ENCODE results near the gene STYK1.
"Not testable (repeated sequence)": the region's sequence is repeated elsewhere in the genome, so short reads cannot be mapped to it uniquely, and the experiment has no call there.

The STYK1 gene

GRCh38 chr12:10688042-10688441 is 14.2 kb upstream of the STYK1 start:
- H3K9me3 ChIP-seq (ENCODE audit: low read length), result no peaks in the 10 kb centered on the region
- H3K36me3 ChIP-seq (ENCODE audit: insufficient read depth, low read length), result no peaks in the 10 kb centered on the region
- H3K27ac ChIP-seq (ENCODE audit: low read depth, low read length), result no peak overlapping the region
- H3K4me3 ChIP-seq (ENCODE audit: low read depth in 1 of 2, low read length in 2 of 2), result no peak overlapping the region
- H3K4me1 ChIP-seq (ENCODE audit: insufficient read depth, low read length), result no peaks in the 10 kb centered on the region
- H3K9ac ChIP-seq (ENCODE audit: low read length), result no peak overlapping the region
- H3K27me3 ChIP-seq (ENCODE audit: control insufficient read depth in 1 of 2, insufficient read depth in 2 of 2, low read length in 2 of 2), result no peaks in the 10 kb centered on the region

DNA sequence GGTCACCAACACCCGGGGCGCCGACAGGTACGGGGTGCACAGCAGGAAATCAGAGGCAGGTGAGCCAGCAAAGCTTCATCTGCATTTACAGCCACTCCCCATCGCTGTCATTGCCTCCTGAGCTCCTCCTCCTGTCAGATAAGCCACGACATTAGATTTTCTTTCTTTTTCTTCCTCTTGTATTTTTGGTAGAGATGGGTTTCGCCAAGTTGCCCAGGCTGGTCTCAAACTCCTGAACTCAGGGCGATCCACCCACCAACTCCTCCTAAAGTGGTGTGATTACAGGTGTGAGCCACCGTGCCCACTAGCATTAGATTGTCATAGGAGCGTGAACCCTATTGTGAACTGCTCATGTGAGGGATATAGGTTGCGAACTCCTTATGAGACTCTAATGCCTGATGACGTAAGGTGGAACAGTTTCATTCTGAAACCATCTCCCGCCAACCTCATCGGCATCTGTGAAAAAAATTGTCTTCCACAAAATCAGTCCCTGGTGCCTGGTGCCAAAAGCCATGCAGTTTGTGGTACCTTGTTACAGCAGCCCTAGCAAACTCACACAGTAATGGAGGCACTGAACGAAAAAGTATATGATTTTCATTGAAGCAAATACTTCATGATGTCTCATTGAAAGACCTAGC is 1.5 kb downstream of the STYK1 start:
- no peak overlapping the region for H3K27ac ChIP-seq (ENCODE audit: low read depth, low read length)
- no peaks in the 10 kb centered on the region for H3K9me3 ChIP-seq (ENCODE audit: low read length)
- H3K36me3 ChIP-seq (ENCODE audit: insufficient read depth, low read length), result no peaks in the 10 kb centered on the region
- H3K4me3 ChIP-seq (ENCODE audit: low read depth in 1 of 2, low read length in 2 of 2), result no peak overlapping the region
- H3K4me1 ChIP-seq (ENCODE audit: insufficient read depth, low read length), result no peaks in the 10 kb centered on the region
- H3K27me3 ChIP-seq (ENCODE audit: control insufficient read depth in 1 of 2, insufficient read depth in 2 of 2, low read length in 2 of 2), result peaks cover 6 to 21% of the 10 kb centered on the region in 2 donors
- H3K9ac ChIP-seq (ENCODE audit: low read length), result no peak overlapping the region

DNA sequence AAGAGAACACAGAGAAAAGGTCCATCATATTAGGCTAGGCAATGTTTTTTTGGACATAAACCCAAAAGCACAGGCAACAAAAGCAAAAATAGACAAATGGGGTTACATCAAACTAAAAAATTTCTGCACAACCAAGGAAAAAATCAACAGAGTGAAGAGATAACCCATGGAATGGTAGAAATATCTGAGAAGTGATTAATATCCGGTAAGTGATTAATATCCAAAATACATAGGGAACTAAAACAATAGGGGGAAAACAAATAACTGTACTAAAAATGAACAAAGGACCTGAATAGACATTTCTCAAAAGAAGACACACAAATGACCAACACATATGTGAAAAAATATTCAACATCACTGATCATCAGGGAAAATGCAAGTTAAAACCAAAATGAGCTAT is 4.3 kb downstream of the STYK1 start:
- no peaks in the 10 kb centered on the region for H3K9me3 ChIP-seq (ENCODE audit: low read length)
- H3K9ac ChIP-seq (ENCODE audit: low read length), result no peak overlapping the region
- no peak overlapping the region for H3K4me3 ChIP-seq (ENCODE audit: low read depth in 1 of 2, low read length in 2 of 2)
- no peaks in the 10 kb centered on the region for H3K4me1 ChIP-seq (ENCODE audit: insufficient read depth, low read length)
- H3K27ac ChIP-seq (ENCODE audit: low read depth, low read length), result no peak overlapping the region
- H3K36me3 ChIP-seq (ENCODE audit: insufficient read depth, low read length), result no peaks in the 10 kb centered on the region
- peaks cover under 1 to 19% of the 10 kb centered on the region in 2 donors for H3K27me3 ChIP-seq (ENCODE audit: control insufficient read depth in 1 of 2, insufficient read depth in 2 of 2, low read length in 2 of 2)

DNA sequence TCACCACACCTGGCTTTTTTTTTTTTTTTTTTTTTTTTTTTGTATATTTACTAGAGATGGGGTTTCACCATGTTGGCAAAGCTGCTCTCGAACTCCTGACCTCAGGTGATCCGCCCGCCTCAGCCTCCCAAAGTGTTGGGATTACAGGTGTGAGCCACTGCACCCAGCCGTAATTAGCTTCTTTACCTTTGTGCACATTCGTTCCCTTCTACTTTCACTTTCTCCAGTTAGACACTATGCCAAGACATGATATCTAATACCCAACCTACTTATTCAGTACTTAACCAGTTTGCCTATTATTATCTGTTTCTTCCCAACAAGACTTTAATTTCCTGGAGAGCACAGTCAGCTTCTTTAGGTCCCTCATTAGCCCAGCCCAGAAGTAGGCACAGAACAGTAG is 5.3 kb downstream of the STYK1 start:
- peaks cover 0 to 9% of the 10 kb centered on the region in 2 donors for H3K27me3 ChIP-seq (ENCODE audit: control insufficient read depth in 1 of 2, insufficient read depth in 2 of 2, low read length in 2 of 2)
- H3K4me1 ChIP-seq (ENCODE audit: insufficient read depth, low read length), result no peaks in the 10 kb centered on the region
- no peak overlapping the region for H3K9ac ChIP-seq (ENCODE audit: low read length)
- H3K9me3 ChIP-seq (ENCODE audit: low read length), result no peaks in the 10 kb centered on the region
- no peaks in the 10 kb centered on the region for H3K36me3 ChIP-seq (ENCODE audit: insufficient read depth, low read length)
- no peak overlapping the region for H3K27ac ChIP-seq (ENCODE audit: low read depth, low read length)
- no peak overlapping the region for H3K4me3 ChIP-seq (ENCODE audit: low read depth in 1 of 2, low read length in 2 of 2)

- Histone ChIP-seq H3K4me3 (ENCODE audit: low read depth in 1 of 2, low read length in 2 of 2) (no peak overlapping the region), H3K27me3 (ENCODE audit: control insufficient read depth in 1 of 2, insufficient read depth in 2 of 2, low read length in 2 of 2) (peaks cover 0 to 2% of the 10 kb centered on the region in 2 donors), H3K27ac (ENCODE audit: low read depth, low read length) (no peak overlapping the region), H3K9me3 (ENCODE audit: low read length) (no peaks in the 10 kb centered on the region), H3K9ac (ENCODE audit: low read length) (no peak overlapping the region), H3K4me1 (ENCODE audit: insufficient read depth, low read length) (no peaks in the 10 kb centered on the region), H3K36me3 (ENCODE audit: insufficient read depth, low read length) (no peaks in the 10 kb centered on the region)
Measured at GRCh38 chr12:10667581-10667980, 6.3 kb downstream of the STYK1 start.

- no peaks in the 10 kb centered on the region for H3K36me3 ChIP-seq (ENCODE audit: insufficient read depth, low read length)
- no peaks in the 10 kb centered on the region for H3K27me3 ChIP-seq (ENCODE audit: control insufficient read depth in 1 of 2, insufficient read depth in 2 of 2, low read length in 2 of 2)
- no peaks in the 10 kb centered on the region for H3K9me3 ChIP-seq (ENCODE audit: low read length)
- no peak overlapping the region for H3K4me3 ChIP-seq (ENCODE audit: low read depth in 1 of 2, low read length in 2 of 2)
- H3K9ac ChIP-seq (ENCODE audit: low read length), result no peak overlapping the region
- no peak overlapping the region for H3K27ac ChIP-seq (ENCODE audit: low read depth, low read length)
- no peaks in the 10 kb centered on the region for H3K4me1 ChIP-seq (ENCODE audit: insufficient read depth, low read length)
Measured at GRCh38 chr12:10664499-10664898, 9.4 kb downstream of the STYK1 start.

DNA sequence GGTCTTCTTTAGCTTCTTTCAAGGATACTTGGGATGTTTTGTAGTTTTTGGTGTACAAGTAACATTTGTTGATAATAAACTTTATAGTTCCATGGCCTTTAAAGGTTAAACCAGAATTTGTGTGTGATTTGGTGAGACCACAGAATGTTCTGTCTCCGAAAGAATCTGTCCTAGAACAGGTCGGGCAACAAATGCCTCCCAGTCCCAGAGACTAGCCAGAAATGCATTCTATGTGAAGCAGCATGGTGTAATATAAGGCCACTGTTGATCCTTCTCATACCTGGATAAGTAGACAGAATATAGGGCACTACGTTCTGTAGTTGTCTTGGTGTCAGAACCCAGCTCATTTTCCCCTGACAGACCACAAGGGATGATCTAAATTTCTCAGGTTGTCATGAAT is 10.0 kb downstream of the STYK1 start:
- H3K36me3 ChIP-seq (ENCODE audit: insufficient read depth, low read length), result no peaks in the 10 kb centered on the region
- H3K9me3 ChIP-seq (ENCODE audit: low read length), result no peaks in the 10 kb centered on the region
- no peaks in the 10 kb centered on the region for H3K4me1 ChIP-seq (ENCODE audit: insufficient read depth, low read length)
- H3K27ac ChIP-seq (ENCODE audit: low read depth, low read length), result no peak overlapping the region
- no peak overlapping the region for H3K4me3 ChIP-seq (ENCODE audit: low read depth in 1 of 2, low read length in 2 of 2)
- H3K9ac ChIP-seq (ENCODE audit: low read length), result no peak overlapping the region
- no peaks in the 10 kb centered on the region for H3K27me3 ChIP-seq (ENCODE audit: control insufficient read depth in 1 of 2, insufficient read depth in 2 of 2, low read length in 2 of 2)

DNA sequence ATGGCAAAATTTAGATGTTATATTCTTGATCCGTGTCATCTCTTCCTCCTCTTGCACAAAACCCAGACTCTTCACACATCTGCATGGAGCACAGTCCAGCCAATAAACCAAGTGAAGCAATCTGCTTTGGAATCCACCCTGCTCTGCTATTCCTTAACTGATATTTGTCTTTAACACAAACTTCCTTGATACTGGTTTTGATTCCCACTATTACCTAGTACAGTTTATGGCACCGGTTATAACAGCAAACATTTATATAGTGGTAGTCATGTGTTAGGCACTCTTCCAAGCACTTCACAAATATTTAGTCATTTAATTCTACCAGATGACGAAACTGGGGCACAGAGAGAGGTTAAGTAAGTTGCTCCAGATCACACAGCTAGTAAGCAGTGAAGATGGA is 12.5 kb downstream of the STYK1 start:
- no peak overlapping the region for H3K9ac ChIP-seq (ENCODE audit: low read length)
- H3K4me3 ChIP-seq (ENCODE audit: low read depth in 1 of 2, low read length in 2 of 2), result no peak overlapping the region
- H3K27ac ChIP-seq (ENCODE audit: low read depth, low read length), result no peak overlapping the region
- H3K4me1 ChIP-seq (ENCODE audit: insufficient read depth, low read length), result no peaks in the 10 kb centered on the region
- H3K36me3 ChIP-seq (ENCODE audit: insufficient read depth, low read length), result no peaks in the 10 kb centered on the region
- no peaks in the 10 kb centered on the region for H3K9me3 ChIP-seq (ENCODE audit: low read length)
- H3K27me3 ChIP-seq (ENCODE audit: control insufficient read depth in 1 of 2, insufficient read depth in 2 of 2, low read length in 2 of 2), result no peaks in the 10 kb centered on the region

DNA sequence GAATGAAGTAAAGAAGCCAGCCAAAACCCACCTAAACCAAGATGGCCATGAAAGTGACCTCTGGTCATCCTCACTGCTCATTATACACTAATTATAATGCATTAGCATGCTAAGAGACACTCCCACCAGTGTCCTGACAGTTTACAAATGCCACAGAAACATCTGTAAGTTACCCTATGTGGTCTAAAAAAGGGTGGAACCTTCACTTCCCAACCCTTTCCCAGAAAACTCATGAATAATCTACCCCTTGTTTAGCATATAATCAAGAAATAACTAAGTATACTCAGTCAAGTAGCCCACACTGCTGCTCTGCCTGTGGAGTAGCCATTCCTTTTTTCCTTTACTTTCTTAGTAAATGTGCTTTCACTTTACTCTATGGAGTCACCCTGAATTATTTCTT is 19.8 kb downstream of the STYK1 start:
- no peaks in the 10 kb centered on the region for H3K27me3 ChIP-seq (ENCODE audit: control insufficient read depth in 1 of 2, insufficient read depth in 2 of 2, low read length in 2 of 2)
- no peaks in the 10 kb centered on the region for H3K36me3 ChIP-seq (ENCODE audit: insufficient read depth, low read length)
- no peaks in the 10 kb centered on the region for H3K4me1 ChIP-seq (ENCODE audit: insufficient read depth, low read length)
- H3K9ac ChIP-seq (ENCODE audit: low read length), result no peak overlapping the region
- H3K9me3 ChIP-seq (ENCODE audit: low read length), result no peaks in the 10 kb centered on the region
- no peak overlapping the region for H3K27ac ChIP-seq (ENCODE audit: low read depth, low read length)
- H3K4me3 ChIP-seq (ENCODE audit: low read depth in 1 of 2, low read length in 2 of 2), result no peak overlapping the region

DNA sequence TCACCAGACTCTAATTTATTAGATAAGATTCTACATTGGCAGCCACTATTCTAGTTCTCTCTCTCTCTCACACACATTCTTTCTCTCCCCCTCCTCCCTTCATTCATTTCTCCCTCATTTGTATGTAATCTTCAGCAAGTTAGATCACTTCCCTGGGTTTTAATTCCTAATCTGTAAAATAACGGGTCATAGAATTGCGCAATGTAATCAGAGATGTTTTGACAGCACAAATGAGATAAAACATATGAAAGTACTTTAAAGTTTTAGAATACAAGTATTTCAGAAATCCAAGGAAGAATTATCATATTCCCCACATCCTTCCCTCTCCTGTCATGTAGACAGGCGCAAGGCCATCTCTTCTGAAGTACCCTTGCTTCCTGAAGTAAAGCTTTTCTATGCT is 21.7 kb downstream of the STYK1 start:
- no peaks in the 10 kb centered on the region for H3K4me1 ChIP-seq (ENCODE audit: insufficient read depth, low read length)
- H3K4me3 ChIP-seq (ENCODE audit: low read depth in 1 of 2, low read length in 2 of 2), result no peak overlapping the region
- H3K27ac ChIP-seq (ENCODE audit: low read depth, low read length), result no peak overlapping the region
- no peaks in the 10 kb centered on the region for H3K27me3 ChIP-seq (ENCODE audit: control insufficient read depth in 1 of 2, insufficient read depth in 2 of 2, low read length in 2 of 2)
- no peaks in the 10 kb centered on the region for H3K36me3 ChIP-seq (ENCODE audit: insufficient read depth, low read length)
- no peak overlapping the region for H3K9ac ChIP-seq (ENCODE audit: low read length)
- no peaks in the 10 kb centered on the region for H3K9me3 ChIP-seq (ENCODE audit: low read length)

DNA sequence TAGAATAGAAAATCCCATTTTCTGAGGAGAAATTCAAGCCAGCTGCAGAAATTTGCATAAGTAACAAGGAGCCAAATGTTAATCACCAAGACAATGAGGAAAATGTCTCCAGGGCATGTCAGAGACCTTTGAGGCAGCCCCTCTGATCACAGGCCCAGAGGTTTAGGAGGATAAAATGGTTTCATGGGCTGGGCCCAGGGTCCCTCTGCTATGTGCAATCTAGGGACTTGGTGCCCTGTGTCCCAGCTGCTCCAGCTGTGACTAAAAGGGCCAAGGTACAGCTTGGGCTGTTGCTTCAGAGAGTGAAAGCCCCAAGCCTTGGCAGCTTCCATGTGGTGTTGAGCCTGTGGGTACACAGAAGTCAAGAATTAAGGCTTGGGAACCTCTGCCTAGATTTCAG is 27.3 kb downstream of the STYK1 start:
- H3K27me3 ChIP-seq (ENCODE audit: control insufficient read depth in 1 of 2, insufficient read depth in 2 of 2, low read length in 2 of 2); H3K4me3 ChIP-seq (ENCODE audit: low read depth in 1 of 2, low read length in 2 of 2); H3K27ac ChIP-seq (ENCODE audit: low read depth, low read length); H3K4me1 ChIP-seq (ENCODE audit: insufficient read depth, low read length); H3K9ac ChIP-seq (ENCODE audit: low read length); H3K9me3 ChIP-seq (ENCODE audit: low read length); H3K36me3 ChIP-seq (ENCODE audit: insufficient read depth, low read length): not testable (repeated sequence)

DNA sequence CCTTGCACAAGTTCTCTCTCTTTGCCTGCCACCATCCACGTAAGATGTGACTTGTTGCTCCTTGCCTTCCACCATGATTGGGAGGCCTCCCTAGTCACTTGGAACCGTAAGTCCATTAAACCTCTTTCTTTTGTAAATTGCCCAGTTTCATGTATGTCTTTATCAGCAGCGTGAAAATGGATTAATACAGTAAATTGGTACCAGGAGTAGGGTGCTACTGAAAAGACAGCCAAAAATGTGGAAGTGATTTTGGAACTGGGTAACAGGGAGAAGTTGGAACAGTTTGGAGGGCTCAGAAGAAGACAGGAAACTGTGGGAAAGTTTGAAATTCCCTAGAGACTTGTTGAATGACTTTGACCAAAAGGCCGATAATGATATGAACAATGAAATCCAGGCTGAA is 27.9 kb downstream of the STYK1 start:
- H3K27me3 ChIP-seq (ENCODE audit: control insufficient read depth in 1 of 2, insufficient read depth in 2 of 2, low read length in 2 of 2), result no peaks in the 10 kb centered on the region
- H3K4me1 ChIP-seq (ENCODE audit: insufficient read depth, low read length), result no peaks in the 10 kb centered on the region
- no peaks in the 10 kb centered on the region for H3K36me3 ChIP-seq (ENCODE audit: insufficient read depth, low read length)
- no peak overlapping the region for H3K27ac ChIP-seq (ENCODE audit: low read depth, low read length)
- no peaks in the 10 kb centered on the region for H3K9me3 ChIP-seq (ENCODE audit: low read length)
- no peak overlapping the region for H3K9ac ChIP-seq (ENCODE audit: low read length)
- no peak overlapping the region for H3K4me3 ChIP-seq (ENCODE audit: low read depth in 1 of 2, low read length in 2 of 2)
